HUES6 (cell line): ENCODE measurements around the gene G3BP1.

Source experiments
- H3K27ac ChIP-seq: 2 replicates; pipeline ENCODE4 v1.7.0; 2013; ENCODE audit warnings: low read depth, mild to moderate bottlenecking, low read length, inconsistent platforms
- H3K27me3 ChIP-seq: 2 replicates; pipeline ENCODE4 v1.6.1; 2013; ENCODE audit warnings: low read length; ENCODE audit not compliant: control insufficient read depth, insufficient read depth
- H3K36me3 ChIP-seq: 2 replicates; pipeline ENCODE4 v1.6.1; 2013; ENCODE audit warnings: low read length; ENCODE audit not compliant: control insufficient read depth, insufficient read depth
- H3K4me1 ChIP-seq: 2 replicates; pipeline ENCODE4 v1.6.1; 2013; ENCODE audit warnings: low read length; ENCODE audit not compliant: control insufficient read depth, insufficient read depth
- H3K4me3 ChIP-seq: 2 replicates; pipeline ENCODE4 v1.5.1; 2013; ENCODE audit warnings: low read depth, low read length
- H3K9ac ChIP-seq: one replicate; pipeline ENCODE4 v1.6.1; 2013; ENCODE audit warnings: mild to moderate bottlenecking, low read length
- H3K9me3 ChIP-seq: 2 replicates; pipeline ENCODE4 v1.6.1; 2013; ENCODE audit warnings: low read depth, low read length; ENCODE audit not compliant: control insufficient read depth, insufficient read depth

G3BP1 gene

GRCh38 chr5:151799407-151799806 lies 27.7 kb downstream of the G3BP1 start:
- Histone ChIP-seq H3K9me3 (no peaks in the 10 kb centered on the region), H3K9ac (no peak overlapping the region), H3K36me3 (peaks cover 98% of the 10 kb centered on the region), H3K27me3 (no peaks in the 10 kb centered on the region), H3K27ac (no peak overlapping the region), H3K4me3 (no peak overlapping the region), H3K4me1 (no peaks in the 10 kb centered on the region)

DNA sequence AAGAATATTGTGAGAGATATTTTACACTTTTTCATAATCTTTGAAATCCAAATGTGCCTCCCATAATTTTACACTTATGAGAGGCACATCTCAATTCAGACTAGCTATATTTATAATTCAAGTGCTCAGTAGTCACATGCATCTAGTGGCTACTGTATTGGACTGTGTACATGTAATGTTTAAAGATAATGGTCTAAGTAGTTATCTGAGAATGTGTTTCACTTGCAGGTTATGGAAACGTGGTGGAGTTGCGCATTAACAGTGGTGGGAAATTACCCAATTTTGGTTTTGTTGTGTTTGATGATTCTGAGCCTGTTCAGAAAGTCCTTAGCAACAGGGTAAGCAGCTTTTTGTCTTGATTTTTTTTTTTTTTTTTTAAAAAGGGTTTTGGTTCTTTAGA lies 28.8 kb downstream of the G3BP1 start:
- Histone ChIP-seq H3K4me3 (no peak overlapping the region), H3K9ac (no peak overlapping the region), H3K36me3 (peaks cover 97% of the 10 kb centered on the region), H3K27ac (no peak overlapping the region), H3K27me3 (no peaks in the 10 kb centered on the region), H3K4me1 (no peaks in the 10 kb centered on the region), H3K9me3 (no peaks in the 10 kb centered on the region)

DNA sequence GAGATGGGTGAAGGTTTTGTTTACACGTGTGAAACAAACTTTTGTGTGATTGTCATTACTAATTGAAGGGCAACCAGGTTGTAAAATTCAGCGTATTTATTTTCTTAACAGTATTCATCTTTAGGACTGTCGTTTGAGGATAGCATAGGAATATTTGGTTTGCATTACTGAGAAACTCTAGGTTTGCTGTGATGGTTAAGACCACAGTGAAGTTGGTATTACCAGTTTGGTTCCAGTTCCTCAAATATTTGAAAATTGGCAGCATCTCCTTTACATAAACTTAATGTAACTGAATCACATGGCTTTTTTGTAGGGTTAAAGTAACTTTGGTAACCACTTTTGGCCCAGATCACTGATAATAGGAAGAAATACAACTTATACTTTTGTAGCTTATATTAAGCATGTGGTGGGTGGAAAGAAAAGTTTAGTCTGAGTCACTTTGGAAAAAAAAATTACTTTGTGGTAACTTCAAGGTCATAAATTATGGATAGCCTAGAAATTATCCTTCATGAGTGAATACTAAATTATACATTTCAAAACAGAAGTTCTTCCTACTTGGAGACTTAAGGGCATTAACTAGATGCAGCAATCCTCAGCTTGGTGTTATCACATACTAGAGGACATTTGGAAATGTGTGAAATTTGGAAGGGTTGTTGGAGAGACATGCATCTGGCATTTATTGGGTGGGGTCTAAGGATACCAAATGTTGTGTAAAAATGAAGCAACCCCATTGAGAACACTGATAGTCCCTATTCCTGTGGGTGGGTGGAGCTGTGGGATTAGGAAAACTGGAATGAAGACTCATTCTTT lies 33.9 kb downstream of the G3BP1 start:
- Histone ChIP-seq H3K27ac (no peak overlapping the region), H3K36me3 (peaks cover 97% of the 10 kb centered on the region), H3K4me3 (no peak overlapping the region), H3K9ac (no peak overlapping the region), H3K4me1 (no peaks in the 10 kb centered on the region), H3K27me3 (no peaks in the 10 kb centered on the region), H3K9me3 (no peaks in the 10 kb centered on the region)

DNA sequence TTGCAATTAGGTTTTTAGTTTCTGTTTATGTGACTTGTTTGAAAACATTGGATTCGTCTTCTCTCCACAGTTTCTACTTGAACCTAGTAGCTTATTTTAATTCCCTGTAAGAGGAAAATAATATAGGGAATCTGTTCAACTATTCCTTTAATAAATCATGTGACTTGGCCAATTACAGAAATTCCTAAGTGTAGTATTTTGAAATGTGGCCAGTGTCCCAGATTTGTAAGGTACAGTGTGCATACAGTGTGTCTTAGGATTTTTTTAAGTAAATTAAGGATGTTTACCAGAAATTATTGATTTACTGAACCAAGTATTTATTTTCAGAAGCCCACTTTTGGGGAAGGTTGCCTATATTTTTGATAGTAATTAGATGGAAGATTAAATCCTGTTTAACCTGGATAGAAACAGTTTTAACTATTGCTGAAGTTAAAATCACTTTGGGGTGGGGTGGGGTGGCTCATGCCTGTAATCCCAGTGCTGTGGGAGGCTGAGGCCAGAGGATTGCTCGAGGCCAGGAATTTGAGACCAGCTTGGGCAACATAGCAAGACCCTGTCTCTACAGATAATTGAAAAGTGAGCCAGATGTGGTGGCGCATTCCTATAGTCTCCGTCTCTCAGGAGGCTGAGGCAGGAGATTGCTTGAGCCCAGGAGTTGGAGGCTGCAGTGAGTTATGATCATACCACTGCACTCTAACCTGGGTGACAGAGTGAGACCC lies 36.9 kb downstream of the G3BP1 start:
- Histone ChIP-seq H3K9me3 (no peaks in the 10 kb centered on the region), H3K27ac (no peak overlapping the region), H3K9ac (no peak overlapping the region), H3K36me3 (peaks cover 98% of the 10 kb centered on the region), H3K4me3 (no peak overlapping the region), H3K27me3 (no peaks in the 10 kb centered on the region), H3K4me1 (no peaks in the 10 kb centered on the region)

GRCh38 chr5:151810449-151810848 lies 38.7 kb downstream of the G3BP1 start:
- Histone ChIP-seq H3K27ac (no peak overlapping the region), H3K4me1 (no peaks in the 10 kb centered on the region), H3K27me3 (no peaks in the 10 kb centered on the region), H3K9me3 (no peaks in the 10 kb centered on the region), H3K4me3 (no peak overlapping the region), H3K36me3 (peaks cover 91% of the 10 kb centered on the region), H3K9ac (no peak overlapping the region)

- H3K36me3 ChIP-seq = peaks cover 87% of the 10 kb centered on the region
- H3K27me3 ChIP-seq = no peaks in the 10 kb centered on the region
- no peak overlapping the region for H3K27ac ChIP-seq
- no peak overlapping the region for H3K9ac ChIP-seq
- no peaks in the 10 kb centered on the region for H3K9me3 ChIP-seq
- no peaks in the 10 kb centered on the region for H3K4me1 ChIP-seq
- H3K4me3 ChIP-seq = no peak overlapping the region
Observed at GRCh38 chr5:151810897-151811296, 39.1 kb downstream of the G3BP1 start.

DNA sequence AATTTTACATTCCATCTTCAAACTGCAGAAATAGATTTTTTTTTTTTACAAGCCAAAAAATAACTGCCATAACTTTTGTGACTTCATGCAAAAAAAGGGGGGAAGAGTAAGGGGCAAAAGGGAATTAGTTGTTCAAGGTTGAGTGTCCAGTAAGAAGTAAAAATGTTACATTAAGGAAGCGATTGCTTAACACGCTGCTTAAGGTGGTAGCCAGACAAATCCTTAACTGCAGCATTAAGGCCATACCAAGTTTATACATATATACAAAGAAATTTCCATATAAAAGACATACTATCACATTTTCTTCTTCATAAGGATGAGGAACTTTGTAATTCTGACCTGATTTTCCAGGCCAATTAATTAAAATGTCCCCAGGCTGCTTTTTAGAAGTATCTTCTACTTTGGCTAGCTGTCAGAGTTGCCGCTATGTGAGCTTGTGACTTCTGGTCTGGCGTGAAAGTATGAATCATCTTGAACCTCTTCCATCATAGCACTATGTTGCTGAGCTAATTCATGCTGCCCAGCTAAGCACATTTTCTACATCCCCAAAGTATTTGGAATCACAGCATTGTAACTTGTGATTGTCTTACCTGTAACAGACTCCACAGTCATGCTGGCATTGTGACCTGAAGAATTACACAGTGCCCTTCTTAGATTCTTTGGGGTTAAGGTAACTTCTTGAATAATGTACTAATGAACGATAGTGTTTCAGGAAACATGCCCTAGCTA lies 40.0 kb downstream of the G3BP1 start:
- H3K4me1 ChIP-seq = no peaks in the 10 kb centered on the region
- no peaks in the 10 kb centered on the region for H3K9me3 ChIP-seq
- H3K27ac ChIP-seq = no peak overlapping the region
- H3K4me3 ChIP-seq = no peak overlapping the region
- H3K9ac ChIP-seq = no peak overlapping the region
- H3K27me3 ChIP-seq = no peaks in the 10 kb centered on the region
- H3K36me3 ChIP-seq = peaks cover 85% of the 10 kb centered on the region

DNA sequence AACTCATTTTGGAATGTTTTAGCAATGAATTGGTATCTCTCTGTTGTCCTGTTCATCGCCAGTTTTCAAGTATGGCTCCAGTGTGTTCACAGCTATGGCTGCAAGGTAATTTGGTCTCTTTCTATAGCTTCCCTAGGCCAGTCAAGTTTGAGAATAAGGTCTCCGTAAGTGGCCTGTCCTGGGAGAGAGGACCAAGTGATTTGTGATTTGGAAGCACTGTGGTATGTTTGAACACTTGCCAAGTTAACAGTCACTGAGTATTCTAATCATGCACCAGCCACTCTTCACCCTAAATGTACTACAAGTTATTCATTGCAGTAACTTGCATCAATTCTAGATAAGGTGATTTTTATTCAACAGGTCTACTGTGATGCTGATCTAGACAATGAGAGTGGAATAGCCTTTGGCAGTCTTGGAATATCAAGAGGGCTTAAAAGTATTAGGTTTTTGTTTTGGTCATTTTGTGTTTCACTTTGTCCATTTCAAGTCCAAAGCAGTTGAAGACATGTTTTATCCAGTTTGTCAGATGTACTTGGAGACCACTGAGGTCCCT lies 41.1 kb downstream of the G3BP1 start:
- Histone ChIP-seq H3K4me3 (no peak overlapping the region), H3K9ac (no peak overlapping the region), H3K9me3 (no peaks in the 10 kb centered on the region), H3K27ac (no peak overlapping the region), H3K27me3 (no peaks in the 10 kb centered on the region), H3K36me3 (peaks cover 74% of the 10 kb centered on the region), H3K4me1 (no peaks in the 10 kb centered on the region)

GRCh38 chr5:151815051-151815450 lies 43.3 kb downstream of the G3BP1 start:
- Histone ChIP-seq H3K9me3 (no peaks in the 10 kb centered on the region), H3K9ac (no peak overlapping the region), H3K36me3 (peaks cover 53% of the 10 kb centered on the region), H3K4me1 (no peaks in the 10 kb centered on the region), H3K27ac (no peak overlapping the region), H3K27me3 (no peaks in the 10 kb centered on the region), H3K4me3 (no peak overlapping the region)

DNA sequence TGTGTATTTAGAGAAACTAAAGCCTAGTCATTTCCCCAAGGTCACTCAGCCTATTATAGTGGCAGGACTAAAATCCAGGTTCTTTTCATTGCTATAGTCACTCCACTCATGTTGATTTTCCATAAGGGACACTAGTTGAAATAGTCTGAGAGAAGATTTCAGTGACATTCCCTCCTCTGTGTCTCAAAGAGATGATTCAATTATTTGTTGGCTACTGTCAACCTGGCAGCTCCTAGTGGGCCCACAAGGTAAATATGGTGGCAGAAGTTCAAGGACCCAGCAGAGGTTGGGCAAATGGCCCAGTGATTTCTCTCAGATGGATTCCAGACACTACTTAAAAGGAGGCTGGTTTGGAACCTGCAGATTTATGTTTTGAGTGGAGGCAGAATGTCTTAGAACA lies 48.1 kb downstream of the G3BP1 start:
- Histone ChIP-seq H3K9ac (no peak overlapping the region), H3K27me3 (no peaks in the 10 kb centered on the region), H3K36me3 (0 out of 2 replicates have a peak, but pooled peaks cover 7% of the 10 kb centered on the region), H3K27ac (no peak overlapping the region), H3K4me3 (no peak overlapping the region), H3K4me1 (no peaks in the 10 kb centered on the region), H3K9me3 (no peaks in the 10 kb centered on the region)
